GM18505 (cell line): ENCODE measurements around the gene PIK3CG.
"Not testable (repeated sequence)": the region's sequence is repeated elsewhere in the genome, so short reads cannot be mapped to it uniquely, and the experiment has no call there.

Experiments used
- ATAC-seq: cut with Tn5 transposase; IDR thresholded peaks from one replicate; pipeline ENCODE4 v1.9.1; 2021; ENCODE audit not compliant: unreplicated experiment
- POLR2A ChIP-seq: IDR thresholded peaks from 4 replicates; pipeline ENCODE4 v1.6.1; 2011; ENCODE audit warnings: borderline replicate concordance; ENCODE audit not compliant: insufficient read depth, insufficient read length; ENCODE audit errors: extremely low read depth

The PIK3CG gene

GRCh38 chr7:106952658-106953231 is 87.7 kb downstream of the PIK3CG start:
- ATAC-seq: no peak
- TF ChIP-seq POLR2A: no peak

DNA sequence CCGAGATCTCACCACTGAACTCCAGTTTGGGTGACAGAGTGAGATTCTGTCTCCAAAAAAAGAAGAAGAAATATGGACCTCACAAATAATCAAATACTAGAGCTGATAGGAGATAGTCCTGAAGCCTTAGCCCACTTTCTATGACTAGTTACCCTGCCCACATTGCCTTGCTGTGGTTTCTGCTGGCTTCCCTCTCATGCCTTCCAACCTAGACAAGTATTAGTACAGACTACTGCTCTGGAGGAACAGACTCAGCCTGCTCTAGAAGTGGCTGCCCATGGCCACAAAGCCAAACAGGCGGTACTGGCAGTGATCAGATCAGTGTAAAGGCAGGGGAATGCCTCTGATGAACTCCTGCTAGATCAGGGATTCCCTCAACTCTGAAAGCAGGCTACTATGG is 89.8 kb downstream of the PIK3CG start:
- no peak for TF ChIP-seq POLR2A
- no peak for ATAC-seq

GRCh38 chr7:106955857-106956256 is 90.8 kb downstream of the PIK3CG start:
- ATAC-seq: not testable (repeated sequence)
